ENCODE data around the gene KHDRBS2.

Gene KHDRBS2

GRCh38 chr6:62175195-62175594 lies 110.8 kb downstream of the KHDRBS2 start:
- no peak for DNase-seq (ENCODE audit: low read depth)

- no peak for DNase-seq (ENCODE audit: low read depth)
These were observed 111.5 kb downstream of the KHDRBS2 start for GRCh38 chr6:62174548-62174947.

DNA sequence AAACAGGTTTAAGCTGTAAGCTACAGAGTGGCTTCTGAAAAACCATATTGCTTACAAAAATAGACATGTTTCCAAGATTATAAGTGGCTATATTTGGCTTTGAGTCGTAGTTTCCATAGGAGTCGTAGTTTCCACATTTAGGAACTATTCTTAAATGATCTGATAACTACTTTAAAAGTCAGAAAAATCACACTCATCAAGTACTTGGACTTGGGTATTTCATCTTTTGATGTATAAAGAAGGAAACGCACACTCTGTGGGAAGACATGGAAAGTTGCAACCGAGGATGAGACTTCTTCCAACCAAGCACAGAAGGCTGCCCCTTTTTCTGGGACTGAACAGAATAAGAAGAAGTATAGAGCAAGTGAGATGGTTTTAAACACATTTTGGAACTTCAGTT lies 118.3 kb downstream of the KHDRBS2 start:
- DNase-seq (ENCODE audit: low read depth), result no peak

- no peak for DNase-seq (ENCODE audit: low read depth)
These were observed 123.2 kb downstream of the KHDRBS2 start for GRCh38 chr6:62162858-62163257.

- DNase-seq (ENCODE audit: low read depth), result no peak
These were observed 133.2 kb downstream of the KHDRBS2 start for GRCh38 chr6:62152796-62153195.

DNA sequence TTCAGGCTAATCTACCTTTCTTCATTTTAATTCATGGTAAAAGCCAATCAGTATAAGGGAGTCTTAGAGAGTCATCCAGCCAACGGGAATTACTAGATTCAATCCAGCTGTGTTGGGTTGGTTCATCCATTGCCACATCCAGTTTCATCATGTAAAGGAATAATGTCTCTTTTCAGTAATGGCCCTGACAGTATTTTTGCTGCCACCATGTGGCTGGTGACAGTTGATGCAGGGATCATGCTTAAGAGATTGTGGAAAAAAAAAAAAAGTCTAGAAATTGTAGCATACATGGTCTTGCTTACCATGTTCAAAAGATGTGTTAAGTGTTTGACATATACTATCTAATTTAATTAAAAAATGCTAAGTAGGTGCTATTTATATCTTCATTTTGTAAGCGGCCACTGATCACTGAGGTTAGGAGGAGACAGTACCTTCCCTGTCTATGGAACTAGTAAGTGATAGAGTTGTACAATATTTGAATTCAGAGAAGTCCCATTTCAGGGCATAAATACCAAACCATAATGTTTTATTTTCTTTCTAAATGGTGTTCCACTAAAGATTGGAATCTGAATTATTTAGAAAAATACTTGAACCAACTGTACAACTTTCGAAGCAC lies 135.9 kb downstream of the KHDRBS2 start:
- no peak for DNase-seq (ENCODE audit: low read depth)

- no peak for DNase-seq (ENCODE audit: low read depth)
These were observed 138.8 kb downstream of the KHDRBS2 start for GRCh38 chr6:62146954-62147853.

DNA sequence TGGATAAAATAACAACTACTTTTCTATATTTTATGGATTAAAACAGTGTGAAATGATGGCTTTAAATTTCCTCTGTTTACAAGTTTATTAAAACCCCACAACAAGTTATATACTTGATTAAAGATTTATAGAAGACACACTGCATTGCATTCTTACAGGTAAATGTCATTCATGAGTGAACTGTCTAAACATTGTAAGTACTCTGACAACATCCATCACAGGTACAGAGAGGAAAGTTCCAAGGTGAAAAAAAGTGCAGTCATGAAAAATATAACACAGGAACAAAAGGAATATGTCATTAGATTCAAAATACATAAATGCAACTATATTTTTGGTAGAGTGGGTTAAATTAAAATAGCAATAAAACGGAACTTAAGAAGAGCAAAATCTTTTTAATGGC lies 156.9 kb downstream of the KHDRBS2 start:
- DNase-seq (ENCODE audit: low read depth), result no peak

- no peak for DNase-seq (ENCODE audit: low read depth)
These were observed 166.6 kb downstream of the KHDRBS2 start for GRCh38 chr6:62119401-62119800.

- no peak for DNase-seq (ENCODE audit: low read depth)
These were observed 182.7 kb downstream of the KHDRBS2 start for GRCh38 chr6:62103186-62103859.

DNA sequence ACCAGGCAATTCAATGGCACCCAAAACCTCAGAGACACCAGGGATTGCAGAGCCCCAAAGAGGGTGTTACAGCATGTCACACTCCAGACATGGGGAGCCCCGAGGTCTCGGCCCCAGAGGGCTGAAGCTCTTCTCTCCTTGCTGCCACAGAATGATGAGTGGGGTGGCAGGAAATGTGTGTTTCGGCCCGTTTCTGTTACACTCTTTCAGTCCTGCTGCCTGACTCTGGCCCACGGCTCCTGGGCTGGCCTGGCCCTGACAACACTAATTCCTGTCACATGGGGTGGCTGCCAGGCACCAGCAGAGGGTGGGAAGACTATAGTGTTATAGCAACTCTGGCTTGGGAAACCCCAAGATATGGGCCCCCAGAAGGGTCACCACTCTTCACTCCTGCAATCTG lies 183.6 kb downstream of the KHDRBS2 start:
- no peak for DNase-seq (ENCODE audit: low read depth)

DNA sequence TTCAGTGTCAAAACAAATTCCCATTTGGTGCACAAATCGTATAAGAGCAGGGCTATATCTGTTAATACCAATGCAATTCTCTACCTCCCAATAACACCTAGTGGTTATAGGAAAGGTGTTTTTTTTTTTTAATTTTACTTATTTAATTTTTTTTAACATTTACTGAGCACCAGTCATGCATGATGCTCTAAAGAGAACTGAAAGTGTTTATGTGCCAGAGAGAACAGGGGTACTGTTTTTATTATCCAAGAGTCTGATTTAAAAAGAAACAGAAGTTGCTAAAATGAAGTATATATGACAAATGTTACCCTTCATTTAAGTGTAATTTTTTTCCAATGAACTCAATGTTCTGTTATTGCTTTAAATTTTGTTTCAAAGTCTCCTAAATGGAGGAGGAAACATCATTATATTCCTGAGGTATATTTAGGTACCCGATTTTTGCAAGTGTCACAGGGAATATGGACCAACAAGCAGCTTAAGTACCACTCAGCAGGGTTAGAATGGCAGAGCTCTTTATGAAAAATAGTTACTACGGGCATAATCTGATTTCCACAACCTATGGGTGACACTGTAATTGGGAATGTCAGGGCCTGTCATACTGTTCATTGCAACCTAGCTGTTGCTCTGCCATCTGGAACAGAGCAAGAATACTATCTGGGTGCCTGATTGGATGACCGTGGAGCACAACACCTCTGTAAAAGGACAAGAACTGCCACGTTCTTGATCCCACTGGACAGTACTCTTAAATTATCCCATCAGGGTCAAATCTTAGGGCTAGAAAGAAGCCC lies 195.4 kb downstream of the KHDRBS2 start:
- no peak for DNase-seq (ENCODE audit: low read depth)

DNA sequence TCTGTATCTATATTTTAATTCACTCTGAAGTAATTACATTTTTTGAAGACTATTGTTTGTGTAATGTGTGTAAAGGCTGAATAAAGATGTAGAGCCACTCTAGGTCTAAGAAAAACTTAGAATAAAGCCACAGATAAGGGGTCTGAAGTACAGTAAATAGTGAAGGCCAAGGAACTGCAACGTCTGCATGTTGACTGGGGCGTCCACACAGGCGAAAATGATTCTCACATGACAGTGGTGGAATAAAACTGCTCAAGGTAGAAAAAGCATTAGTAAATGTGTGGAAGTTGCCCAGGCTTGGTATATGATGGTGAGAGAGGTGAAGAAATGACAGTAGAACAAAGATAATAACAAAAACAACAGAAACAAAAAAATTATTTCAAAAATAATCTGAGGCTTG lies 196.2 kb downstream of the KHDRBS2 start:
- no peak for DNase-seq (ENCODE audit: low read depth)

DNA sequence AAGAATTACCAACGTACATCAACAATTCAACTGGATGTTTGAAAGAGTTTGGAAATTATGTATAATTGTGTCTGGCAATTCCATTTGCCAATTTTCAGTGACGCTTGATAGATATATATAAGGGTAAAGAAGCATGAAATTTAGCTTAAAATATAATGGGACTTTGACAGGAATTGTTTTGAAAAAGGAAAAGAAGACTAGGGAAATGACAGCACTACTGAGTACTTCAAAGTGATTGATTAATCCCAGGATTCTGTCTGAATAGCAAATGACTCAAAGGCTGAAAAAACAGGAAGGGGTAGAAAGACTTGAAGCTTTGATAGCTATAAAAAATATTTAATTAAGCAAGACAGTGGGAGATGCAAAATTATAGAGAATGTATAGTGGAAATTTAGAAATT lies 200.0 kb downstream of the KHDRBS2 start:
- DNase-seq (ENCODE audit: low read depth), result no peak

GRCh38 chr6:62075869-62076268 lies 210.2 kb downstream of the KHDRBS2 start:
- DNase-seq (ENCODE audit: low read depth), result no peak

DNA sequence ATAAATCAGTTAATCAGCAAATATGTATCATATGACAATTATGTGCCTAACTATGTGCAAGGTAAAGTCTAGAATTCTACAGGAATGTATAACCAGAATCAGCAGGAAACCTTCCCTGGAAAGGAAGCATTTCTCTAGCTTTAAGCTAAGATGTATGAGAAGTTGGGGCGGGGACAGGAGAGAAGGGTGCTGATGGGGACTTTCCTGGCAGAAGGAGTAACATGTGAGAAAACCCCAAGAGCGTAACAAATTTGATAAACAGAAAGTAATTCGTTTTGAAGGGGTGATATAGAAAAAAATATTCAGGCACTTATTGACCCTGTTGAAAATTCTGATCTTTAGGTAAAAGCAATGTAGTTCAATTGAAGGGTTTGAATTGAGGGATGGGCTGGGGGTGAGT lies 226.1 kb downstream of the KHDRBS2 start:
- no peak for DNase-seq (ENCODE audit: low read depth)

- no peak for DNase-seq (ENCODE audit: low read depth)
These were observed 228.7 kb downstream of the KHDRBS2 start for GRCh38 chr6:62057300-62057699.

GRCh38 chr6:62045502-62045901 lies 240.5 kb downstream of the KHDRBS2 start:
- DNase-seq (ENCODE audit: low read depth), result no peak

DNA sequence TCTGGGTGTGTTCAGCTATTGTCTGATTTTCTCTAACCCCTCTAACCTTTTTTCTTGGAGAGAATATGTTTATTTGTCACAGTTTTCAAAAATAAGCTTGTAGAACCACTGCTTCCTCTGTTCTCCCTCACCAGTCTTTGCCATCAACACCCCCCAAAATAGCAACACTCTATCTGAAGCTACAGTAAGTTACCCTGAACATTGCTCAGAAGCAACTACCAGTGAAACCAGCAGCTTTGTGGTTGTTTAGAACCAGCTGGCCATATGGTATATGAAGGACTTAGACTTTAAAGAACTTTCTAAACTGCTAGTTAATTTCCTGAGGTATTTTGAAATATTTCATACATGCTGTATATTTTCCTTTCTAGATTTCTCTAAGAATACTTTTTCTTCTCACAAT lies 242.9 kb downstream of the KHDRBS2 start:
- DNase-seq (ENCODE audit: low read depth), result no peak

- no peak for DNase-seq (ENCODE audit: low read depth)
These were observed 243.6 kb downstream of the KHDRBS2 start for GRCh38 chr6:62042429-62042828.

- no peak for DNase-seq (ENCODE audit: low read depth)
These were observed 246.4 kb downstream of the KHDRBS2 start for GRCh38 chr6:62039605-62040004.

- DNase-seq (ENCODE audit: low read depth), result no peak
These were observed 248.6 kb downstream of the KHDRBS2 start for GRCh38 chr6:62037445-62037844.
